ENCODE data around the gene GIMAP2.
A peak's percentile ranks its signal among the peaks of the same experiment; 100 is the strongest.
"Not testable (repeated sequence)": the region's sequence is repeated elsewhere in the genome, so short reads cannot be mapped to it uniquely, and the experiment has no call there.

GIMAP2 gene

DNA sequence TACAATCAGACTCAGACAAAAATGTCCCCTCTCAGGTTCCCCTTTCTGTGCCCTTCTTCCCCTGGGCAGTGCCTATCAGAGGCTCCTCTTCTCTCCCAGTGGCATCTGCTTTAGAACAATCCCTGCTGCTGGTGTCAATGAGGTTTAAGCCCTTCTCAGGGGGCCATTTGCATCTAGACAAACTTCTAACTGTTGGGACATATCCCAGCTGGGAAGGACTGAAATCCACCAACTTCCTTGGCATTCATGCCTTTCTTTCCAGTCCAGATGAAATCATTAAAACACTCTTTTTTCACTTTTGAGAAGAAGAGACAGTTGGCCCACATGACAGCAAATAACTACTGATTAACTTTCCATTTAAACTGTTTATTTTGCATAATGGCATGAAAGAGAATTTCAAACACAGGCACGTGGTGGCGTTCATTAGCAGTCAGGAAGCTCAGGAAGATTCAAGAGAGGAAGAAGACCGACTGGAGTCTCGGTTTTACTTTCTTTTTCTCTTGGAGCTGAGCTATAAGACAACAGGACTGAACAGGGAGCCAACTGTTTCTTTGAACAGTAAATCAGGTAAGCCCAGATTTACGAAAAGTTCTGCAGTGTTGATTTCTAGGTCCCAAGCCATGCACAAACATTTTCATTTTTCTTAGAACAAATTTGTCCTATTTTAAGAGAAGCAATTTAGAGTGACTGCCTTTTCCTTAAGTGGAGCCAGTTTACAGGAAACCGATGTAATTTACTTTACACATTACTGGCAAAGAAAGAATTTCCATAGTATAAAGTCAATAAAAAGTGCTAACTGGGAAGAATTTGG is at the start of gene GIMAP2:
Gene GIMAP2 (plus strand): TSS at position 488 of the 811 bp plus-strand sequence. CDS start 1,354 bp downstream, outside the sequence.
- peak; percentile 10 for DNase-seq (ENCODE audit: low read depth)

DNA sequence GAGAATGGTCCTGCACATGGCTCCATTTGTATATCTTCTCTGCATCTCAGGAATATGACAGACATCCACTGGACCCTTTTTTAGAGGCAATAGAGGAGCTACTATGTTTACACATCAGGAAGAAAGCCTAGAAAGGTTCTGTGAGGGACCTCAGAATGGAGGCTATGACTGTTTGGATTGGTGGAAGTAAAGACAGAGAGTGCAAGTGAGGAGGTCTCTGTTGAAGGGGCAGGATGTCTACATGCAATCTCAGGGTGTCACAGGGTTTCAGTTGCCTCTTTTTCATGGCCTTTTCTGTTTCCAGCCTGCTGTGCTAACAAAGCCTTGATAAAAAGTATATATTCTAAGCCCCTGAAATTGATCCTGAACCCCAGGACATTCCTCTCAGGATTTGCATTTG is 43.7 kb upstream of the GIMAP2 start:
- no peak for DNase-seq (ENCODE audit: low read depth)

DNA sequence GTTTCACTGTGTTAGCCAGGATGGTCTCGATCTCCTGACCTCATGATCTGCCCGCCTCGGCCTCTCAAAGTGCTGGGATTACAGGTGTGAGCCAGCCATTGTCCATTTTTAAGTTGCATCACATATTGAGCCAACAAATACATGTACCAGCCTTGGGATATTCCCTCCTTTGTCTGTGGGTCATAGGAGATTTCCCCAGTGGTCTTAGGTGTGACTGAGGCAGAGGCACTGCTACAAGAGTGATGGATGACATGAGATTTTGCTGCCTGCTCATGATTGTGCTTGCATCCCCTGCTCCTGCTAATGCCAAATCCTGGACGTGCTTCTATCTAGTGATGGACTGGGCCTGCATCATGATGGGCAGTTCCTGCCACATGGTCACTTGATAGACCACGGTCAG is 42.6 kb upstream of the GIMAP2 start:
- no peak for DNase-seq (ENCODE audit: low read depth)

DNA sequence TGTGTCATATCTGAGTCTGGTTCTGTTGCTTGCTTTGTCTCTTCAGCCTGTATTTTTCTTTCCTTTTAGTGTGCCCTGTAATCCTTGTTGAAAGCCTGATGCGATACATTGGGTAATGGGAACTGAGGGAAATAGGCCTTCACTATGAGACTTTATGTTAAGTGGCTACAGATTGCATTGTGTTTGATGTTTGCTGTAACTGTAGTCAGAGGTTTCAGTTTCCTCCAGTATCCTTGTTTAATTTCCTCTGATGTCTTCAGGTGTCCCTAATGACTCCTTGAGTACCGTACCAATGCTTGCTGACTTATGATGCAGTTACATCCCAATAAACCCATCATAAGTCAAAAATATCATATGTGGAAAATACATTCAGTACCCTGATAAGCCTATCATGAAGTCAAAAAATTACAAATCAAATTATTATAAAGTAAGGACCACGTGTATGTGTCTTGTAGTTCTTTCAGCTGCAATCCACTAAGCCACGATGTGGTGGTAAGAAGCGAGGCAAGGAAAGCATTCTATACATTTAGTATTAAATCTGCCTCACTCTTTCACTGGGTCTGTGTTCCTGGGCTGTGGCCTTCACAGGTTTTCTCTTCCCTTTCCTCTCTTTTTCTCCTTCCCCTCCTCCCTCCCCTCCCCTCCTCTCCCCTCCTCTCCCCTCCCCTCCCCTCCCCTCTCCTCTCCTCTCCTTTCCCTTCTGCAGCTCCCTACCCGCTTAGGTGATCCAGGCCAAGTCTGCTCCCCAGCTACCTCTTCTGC is 40.1 kb upstream of the GIMAP2 start:
- DNase-seq (ENCODE audit: low read depth) = no peak

DNA sequence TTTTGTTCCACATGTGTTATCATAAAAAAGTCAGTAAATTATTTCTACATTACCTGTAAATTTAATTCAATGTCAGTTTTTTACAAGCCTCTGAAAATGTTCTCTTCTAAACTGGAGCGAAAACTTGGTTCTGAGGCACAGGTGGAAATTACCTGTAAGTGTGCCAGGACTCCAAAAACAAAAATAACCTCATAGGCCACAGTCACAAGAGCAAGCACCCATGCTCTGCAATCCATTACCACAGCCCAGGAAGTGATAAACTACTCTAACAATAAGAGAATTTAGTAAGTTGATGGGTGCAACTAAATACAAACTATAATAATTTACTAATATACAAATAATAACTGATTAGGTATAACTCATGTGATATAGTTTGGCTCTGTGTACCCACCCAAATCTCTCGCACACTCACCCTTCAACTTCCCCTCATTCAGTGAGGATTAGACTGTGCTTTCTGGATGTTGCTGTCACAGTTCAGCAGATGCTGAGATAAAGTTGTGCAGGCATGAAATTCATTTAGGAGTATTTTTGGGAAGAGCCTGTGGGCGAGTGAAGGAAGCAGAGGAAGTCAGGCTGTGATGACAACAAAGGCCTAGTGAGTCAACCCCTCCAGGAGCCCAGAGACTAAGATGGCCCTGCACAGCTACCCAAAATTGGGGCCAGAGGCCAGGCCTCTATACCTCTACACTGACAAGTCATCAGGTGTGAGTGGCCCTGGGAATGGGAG is 37.0 kb upstream of the GIMAP2 start:
- DNase-seq (ENCODE audit: low read depth) = no peak

DNA sequence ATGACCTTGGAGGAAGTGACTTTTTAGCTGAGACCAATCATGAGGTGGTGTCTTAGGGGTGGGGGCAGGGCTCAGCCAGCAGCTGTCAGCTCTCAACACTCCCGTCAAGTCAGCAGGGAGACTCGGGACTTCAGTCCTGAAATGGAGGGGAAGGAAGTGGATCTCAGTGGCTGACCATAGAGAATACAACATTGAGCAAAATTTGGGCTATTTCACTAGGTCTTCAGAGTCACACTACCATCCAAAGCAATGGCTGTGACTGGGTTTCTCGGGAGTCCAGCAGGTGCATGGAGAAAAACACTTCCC is 36.5 kb upstream of the GIMAP2 start:
- no peak for DNase-seq (ENCODE audit: low read depth)

DNA sequence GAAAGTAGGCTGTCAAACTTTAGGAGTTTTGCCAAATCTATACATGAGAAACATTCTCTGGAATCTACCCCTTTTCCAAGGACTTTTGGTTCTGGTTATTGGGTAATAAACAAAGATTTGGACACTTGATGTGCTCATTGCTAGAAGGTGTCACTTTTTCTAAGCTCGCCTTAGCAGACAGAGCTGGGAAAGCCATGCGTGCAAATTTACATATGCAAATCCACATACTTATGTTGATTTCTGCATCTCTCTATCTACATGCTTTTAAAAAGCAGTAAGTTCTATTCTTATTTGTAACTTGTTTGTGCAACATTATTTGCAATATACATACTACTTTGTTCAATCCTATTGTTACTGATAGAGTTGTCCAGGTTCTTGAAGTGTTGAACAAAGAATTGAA is 30.8 kb upstream of the GIMAP2 start:
- DNase-seq (ENCODE audit: low read depth) = no peak

DNA sequence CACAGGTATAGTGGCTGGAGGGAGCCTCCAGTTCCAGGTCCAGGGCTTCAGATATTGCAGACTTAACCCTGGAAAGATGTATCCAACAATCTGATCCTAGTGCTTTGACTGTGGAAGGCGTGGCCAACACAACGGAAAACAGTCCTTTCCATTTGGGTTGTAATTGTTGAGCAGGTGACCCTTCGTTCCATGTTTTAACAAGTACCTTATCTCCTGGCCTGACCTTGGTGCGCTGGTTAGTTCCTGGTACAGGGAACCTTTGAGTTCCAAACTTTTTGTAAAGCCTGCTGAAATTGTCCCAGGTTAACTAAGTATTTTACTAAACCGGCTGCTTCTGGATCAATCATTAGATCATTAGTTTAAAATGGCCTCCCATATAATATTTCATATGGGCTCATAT is 29.5 kb upstream of the GIMAP2 start:
- DNase-seq (ENCODE audit: low read depth) = no peak

DNA sequence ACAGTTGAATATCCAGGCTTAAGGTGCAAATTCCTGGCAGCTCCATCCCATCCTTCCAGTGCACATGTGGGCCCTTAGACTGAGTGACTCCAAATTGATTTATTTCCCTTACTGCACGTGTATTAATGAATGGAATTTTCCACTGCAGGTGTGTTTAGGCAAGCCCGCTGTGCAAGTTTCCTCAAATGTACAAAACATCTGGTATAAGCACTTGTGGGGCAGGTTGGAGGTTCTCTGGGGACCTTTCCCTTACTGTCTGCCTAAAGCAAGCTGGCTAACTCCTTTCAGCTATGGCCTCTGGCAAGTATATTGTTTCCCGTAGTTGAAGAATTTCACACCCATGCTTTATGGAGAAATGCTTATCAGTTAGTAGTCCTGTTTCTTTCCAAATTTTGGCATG is 28.0 kb upstream of the GIMAP2 start:
- DNase-seq (ENCODE audit: low read depth) = no peak

DNA sequence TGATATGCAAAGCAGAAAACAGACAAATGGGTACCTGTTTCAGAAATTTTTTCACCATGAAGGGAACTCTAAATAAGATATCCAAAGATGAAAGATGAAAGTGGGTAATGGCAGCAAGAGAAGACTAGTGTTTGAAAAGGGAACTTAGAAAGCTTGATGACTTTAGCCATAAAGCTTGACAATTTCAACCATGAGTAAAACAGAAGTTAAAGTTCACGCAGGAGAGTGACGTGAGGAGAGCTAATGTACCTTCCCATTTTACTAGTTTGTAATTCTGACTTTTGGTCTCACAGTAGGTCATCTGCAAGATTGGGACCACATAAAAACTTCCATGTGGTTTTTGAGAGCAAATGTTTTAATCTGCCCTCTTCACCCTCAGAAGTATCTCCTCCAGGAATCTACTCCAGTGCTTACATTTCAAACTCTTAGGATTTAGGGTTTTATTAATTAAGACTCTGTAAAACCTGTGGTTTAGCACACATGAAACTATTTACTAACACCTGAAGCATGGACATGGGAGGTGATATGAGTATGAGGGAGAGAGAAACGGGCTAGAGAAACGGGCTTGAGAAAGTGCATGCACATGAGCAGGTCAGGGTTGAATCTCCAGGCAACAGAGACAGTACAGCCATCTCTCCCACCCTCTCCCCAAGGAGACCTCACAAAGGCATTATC is 24.4 kb upstream of the GIMAP2 start:
- DNase-seq (ENCODE audit: low read depth) = no peak

DNA sequence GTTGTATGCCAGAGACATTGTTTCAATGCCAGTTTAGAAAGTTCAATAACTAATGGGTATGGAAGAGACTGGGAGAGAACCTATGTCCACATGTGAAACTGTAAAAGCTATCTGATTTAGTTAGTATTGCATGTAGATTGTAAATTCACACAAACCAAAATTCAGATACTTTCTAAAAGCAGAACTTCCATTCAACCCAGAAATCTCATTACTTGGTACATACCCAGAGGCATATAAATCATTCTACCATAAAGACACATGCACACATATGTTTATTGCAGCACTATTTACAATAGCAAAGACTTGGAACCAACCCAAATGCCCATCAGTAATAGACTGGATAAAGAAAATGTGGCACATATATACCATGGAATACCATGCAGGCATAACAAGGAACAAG is 22.7 kb upstream of the GIMAP2 start:
- not testable (repeated sequence) for DNase-seq (ENCODE audit: low read depth)

DNA sequence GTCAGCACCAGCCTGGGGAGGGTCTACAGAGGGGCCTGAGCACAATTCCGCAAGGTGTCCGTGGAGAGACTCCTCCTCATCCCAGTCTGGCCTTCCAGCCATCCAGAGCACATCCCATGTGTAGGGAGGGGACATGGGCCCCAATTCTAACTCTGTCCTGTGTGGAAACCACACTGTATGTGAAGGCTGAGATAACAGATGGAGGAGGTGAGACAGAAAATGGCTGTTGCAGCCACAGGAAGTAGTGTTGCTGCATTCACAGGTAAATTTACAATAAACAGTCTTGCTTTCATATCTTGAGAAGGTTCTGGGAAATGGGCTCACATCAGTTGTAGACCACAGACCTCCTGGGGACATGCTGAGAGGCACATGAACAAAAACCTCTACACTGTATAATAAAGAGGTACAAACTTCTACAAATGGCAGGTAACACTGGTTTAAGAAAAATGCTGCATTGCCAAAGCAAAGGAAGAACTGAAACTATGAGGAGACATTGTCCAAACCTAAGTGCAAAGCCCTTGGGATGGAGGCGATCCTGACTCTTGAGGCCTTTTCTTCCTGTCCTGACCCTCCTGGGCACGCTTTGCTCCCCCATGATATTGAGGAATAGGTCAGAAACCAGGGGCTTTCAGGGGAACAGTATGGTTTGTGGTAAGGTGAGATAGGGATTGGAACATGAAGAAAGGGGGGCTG is 21.6 kb upstream of the GIMAP2 start:
- no peak for DNase-seq (ENCODE audit: low read depth)

DNA sequence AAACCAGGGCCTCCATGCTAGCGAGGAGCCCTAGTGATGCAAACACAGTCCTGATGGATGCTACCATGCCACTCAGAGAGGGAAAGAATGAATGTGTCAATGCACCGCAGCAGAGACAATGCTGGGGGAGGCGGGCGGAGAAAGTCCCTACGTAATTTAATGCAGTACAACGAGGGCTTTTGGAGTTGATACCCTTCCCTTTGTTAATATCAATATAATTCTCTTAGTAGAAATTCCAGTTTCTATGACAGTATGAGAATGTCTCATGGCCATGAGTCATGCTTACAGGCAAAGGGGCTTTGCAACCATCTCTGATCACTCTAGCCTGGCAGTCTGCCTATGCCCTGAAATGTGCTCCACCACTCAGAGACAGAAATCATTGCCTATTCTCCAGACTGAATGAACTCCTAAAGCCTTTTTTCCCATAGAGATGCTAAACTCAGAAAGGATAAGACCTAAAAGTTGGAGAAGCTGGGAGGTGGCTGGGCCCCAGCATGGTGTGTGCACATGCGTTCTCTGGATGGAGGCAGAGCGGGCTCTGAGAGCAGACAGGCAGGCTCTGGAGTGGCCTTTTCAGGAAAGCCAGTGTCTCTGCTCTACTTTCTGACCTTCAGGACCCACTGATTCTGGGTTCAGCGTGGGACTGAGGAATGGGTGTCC is 20.3 kb upstream of the GIMAP2 start:
- no peak for DNase-seq (ENCODE audit: low read depth)

DNA sequence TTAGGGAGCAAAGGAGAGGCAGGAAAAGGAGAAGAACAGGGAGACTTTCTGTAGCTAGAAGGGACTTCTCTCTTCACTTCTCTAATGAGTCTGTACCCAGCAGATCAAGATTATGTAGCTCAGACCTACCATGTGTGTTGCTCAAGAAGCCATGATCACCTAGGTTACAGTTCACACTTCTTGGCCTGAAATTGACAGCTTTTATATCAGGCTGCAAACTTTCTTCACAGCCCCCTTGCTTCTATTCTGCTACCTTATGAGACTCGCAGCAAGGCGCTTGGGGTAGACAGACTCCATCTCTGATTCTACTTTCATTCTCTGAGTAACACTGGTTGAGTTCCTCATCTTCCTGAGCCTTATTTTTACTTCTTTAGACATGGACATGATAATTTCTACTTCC is 19.6 kb upstream of the GIMAP2 start:
- DNase-seq (ENCODE audit: low read depth) = no peak

DNA sequence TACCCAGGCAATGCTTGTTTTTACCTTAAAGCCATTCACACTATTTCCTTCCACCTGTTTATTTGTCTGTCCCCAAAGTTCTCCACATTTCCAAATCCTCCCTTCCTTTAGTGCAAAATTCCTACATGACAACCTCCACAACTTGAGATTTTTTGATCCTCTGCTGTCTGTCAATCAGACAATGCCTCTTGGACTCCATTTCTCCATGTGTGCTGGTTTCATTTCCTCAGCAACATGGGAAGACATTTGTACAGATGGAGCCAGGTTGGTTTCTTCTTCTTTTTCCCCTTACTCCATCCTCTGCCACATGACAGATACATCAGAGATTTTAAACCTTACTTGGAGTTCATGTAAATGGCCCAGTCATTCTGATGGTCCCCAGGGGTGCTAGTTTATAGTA is 19.1 kb upstream of the GIMAP2 start:
- no peak for DNase-seq (ENCODE audit: low read depth)

DNA sequence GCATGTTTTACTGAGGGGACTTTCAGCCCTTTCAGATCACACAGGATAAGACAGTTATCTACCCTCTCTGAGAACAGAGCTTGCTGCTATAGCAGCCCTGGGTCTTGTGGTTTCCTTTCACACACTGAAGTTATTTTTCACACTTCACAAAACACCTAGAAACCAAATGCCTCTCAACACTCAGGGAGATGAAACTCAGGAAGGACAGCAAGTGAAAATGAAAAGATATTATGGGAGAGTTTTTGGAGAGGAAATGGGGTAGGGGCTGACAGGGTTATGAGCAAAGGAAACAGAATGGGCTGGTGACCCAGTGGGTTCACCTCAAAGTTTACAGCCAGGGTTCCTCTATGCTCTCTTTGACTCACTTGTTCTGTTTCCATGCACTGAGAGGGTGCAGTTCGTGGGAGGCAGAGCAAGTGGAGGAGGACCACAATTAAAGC is 17.0 kb upstream of the GIMAP2 start:
- no peak for DNase-seq (ENCODE audit: low read depth)

DNA sequence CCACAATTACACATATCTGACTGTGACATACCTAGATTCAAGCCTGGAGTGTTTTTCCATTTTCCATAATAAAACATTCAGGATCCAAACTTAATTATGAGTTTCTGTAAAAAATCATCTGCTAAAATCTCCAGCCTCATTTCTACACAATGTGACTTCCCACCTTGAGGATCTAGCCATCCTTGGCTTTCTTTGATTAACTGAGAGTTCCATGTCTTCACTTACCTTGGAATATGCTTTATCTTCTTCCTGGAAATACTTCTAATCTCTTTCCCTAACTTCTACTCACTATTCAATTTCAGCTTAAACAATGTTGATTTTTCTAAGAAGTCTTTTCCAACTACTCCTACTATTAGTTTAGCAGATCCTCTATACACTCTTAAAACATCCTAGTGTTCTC is 16.5 kb upstream of the GIMAP2 start:
- DNase-seq (ENCODE audit: low read depth) = no peak

DNA sequence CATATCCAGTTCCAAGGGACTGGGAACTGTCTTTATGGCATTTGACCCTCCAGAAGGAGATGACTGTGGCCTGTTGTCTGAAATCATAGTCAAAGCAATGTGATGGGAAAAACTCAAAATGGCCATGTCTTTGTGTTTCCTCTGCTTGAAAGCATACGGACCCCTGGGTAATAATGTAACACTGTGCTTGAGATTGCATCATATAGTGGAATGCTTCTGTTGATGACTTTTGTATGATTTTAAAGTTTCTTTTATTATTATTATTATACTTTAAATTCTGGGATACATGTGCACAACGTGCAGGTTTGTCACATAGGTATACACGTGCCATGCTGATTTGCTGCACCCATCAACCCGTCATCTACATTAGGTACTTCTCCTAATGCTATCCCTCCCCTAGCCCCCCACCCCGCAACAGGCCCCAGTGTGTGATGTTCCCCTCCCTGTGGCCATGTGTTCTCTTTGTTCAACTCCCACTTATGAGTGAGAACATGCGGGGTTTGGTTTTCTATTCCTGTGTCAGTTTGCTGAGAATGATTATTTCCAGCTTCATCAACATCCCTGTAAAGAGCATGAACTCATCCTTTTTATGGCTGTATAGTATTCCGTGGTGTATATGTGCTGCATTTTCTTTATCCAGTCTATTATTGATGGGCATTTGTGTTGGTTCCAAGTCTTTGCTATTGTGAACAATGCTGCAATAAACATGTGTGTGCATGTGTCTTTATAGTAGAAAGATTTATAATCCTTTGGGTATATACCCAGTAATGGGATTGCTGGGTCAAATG is 13.5 kb upstream of the GIMAP2 start:
- DNase-seq (ENCODE audit: low read depth) = not testable (repeated sequence)

DNA sequence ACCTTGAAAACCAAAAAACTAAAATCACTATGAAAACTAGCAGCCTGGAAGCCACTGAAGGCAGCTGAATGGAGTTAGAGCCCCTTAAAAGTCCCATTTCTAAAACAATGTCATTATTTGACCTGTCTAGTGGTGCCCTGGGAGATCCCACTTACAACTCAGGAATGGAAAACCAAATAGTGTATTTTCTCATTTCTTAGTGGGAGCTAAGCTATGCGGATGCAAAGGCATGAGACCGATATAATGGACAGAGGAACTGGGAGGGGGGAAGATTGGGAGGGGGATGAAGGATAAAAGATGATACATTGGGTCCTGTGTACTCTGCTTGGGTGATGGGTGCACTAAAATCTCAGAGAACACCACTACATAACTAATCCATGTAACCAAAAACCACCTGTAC is 9.8 kb upstream of the GIMAP2 start:
- no peak for DNase-seq (ENCODE audit: low read depth)

DNA sequence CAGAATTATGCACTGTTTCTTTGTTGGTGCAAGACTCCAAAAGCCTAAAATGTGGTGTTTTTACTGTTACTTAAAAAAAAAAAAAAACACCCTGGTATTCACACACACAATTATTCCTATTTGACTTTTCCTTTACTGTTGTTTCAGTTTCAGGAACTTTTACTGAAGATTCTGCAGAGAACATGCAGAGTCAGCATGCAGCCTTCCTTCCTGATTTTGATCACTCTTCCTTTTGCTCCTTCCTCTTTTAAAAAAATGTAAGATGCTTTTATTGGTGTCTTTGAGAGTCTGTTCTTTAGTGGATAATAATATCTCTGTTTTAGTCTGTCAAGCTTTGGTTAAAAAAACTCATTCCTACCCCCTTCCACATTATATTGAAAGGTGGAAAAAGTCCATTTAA is 9.2 kb upstream of the GIMAP2 start:
- DNase-seq (ENCODE audit: low read depth) = not testable (repeated sequence)

All from GM04504 (cell line).